CD4-positive, alpha-beta T cell treated with Interleukin-12 subunit alpha and Interleukin-12 subunit beta, for 1 hour (primary cell): ENCODE results near the gene MYPN.
"Not testable (repeated sequence)": the region's sequence is repeated elsewhere in the genome, so short reads cannot be mapped to it uniquely, and the experiment has no call there.

Source experiments
- DNase-seq: peaks from one replicate; pipeline ENCODE4 v3.0.0-alpha.2; 2020

Gene MYPN

GRCh38 chr10:68237173-68237572, 127.9 kb downstream of the MYPN start:
- no peak for DNase-seq

DNA sequence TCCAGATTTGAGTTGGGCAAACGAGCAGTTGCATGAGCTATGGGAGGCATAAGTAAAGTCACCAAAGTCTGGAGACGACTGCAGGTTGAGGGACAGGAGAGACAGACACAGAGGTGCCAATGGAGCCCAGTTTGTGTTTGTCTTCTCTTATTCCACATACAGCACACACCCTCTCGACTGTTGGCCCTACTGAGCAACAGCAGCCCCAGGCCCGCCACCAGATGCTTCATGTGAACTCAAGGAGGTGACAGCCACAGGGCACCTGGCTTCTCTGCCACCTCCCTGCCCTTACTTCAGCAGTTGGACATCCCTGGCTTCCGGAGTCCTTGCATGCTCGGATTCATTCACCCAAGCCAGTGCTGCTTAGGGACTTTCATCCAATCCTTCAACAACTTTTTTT, 129.1 kb downstream of the MYPN start:
- DNase-seq = no peak

DNA sequence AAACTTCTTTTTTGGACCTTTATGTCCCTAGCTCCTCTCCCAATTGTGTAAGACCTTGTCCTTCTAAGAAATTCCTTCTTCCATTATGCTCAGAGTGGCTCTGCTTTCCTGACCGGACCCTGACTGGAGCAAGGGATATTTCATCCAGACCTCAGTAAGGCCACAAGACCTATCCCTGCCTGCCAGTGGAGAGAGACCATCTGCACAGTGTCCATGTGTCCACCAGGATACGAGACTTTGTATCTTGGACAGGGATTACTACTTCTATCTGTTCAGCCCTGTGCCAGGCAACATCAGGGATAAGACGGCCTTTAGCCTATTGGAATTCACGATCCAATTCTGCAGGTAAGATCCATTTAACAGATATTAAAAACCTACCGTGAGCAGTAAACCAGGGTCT, 129.8 kb downstream of the MYPN start:
- DNase-seq = no peak

DNA sequence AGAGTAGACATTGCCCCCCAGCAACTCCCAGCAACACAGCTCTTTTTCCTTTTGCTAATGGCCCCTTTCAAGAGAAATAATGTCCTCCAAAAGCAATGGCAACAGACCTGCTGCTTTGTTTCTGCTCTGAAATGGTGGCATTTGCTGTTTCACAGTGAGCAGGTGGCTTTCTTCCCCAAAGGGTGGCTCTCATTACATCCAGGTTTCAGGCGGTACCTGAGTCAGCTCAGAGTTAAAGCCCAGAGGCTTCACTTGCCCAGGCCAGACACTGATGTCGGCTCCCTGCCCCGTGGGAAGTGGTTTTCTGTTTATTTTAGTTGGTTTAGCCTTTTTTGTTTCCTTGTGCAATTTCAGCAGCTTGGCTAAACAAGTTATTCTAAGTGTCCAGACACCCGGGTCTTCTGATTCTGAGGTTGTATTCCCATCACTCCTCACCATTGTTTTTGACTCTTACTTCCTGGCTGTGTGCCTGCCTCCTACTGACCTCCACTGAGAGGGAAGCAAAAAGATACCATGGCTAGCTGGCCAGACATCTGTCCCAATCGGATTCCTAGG, 130.4 kb downstream of the MYPN start:
- DNase-seq = no peak

DNA sequence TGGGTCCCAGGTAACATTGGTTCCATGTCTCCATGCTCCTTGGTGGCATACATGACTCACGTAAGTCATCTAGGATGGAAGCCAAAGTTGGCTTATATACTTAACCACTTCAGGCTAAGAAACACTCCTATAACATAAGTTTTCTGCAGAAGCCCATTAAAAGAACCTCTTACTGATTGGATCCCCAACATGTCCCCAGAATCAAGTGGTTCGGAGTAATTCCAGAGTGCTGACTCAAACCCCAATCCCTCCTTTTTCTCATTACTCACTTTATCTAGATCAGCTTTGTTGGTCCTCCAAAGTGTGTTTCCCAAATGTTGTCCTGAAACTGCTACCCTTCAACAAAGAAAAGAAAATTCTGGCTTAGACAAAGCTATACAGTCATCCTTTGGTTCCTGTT, 132.8 kb downstream of the MYPN start:
- DNase-seq = no peak

DNA sequence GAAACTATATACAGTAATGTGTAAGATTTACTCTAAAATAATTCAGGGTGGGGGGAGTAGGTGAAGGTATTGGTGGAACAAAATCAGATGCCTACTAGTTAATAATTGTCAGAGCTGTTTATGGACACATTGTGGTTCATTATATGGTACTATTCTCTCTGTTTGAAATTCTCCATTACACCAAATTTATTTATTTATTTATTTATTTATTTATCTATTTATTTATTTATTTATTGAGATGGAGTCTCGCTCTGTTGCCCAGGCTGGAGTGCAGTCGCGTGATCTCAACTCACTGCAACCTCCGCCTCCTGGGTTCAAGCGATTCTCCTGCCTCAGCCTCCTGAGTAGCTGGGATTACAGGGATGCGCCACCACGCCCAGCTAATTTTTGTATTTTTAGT, 137.1 kb downstream of the MYPN start:
- not testable (repeated sequence) for DNase-seq

DNA sequence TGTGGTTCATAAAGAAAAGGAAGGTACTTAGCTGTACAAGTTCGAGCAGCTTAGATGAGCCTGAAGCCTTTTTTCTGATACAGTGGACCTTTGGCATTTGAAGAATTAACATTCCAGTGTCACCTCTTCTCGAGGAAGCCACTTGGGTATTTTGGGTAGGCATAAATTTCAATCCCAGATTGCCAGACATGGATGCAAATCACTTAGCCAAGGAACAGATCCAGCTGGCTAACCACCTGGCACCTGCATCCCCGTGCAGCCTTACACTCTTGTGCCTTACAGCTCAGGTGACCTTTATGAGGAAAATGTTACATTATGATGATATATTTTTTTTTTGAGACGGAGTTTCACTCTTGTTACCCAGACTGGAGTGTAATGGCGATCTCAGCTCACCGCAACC, 138.6 kb downstream of the MYPN start:
- no peak for DNase-seq

DNA sequence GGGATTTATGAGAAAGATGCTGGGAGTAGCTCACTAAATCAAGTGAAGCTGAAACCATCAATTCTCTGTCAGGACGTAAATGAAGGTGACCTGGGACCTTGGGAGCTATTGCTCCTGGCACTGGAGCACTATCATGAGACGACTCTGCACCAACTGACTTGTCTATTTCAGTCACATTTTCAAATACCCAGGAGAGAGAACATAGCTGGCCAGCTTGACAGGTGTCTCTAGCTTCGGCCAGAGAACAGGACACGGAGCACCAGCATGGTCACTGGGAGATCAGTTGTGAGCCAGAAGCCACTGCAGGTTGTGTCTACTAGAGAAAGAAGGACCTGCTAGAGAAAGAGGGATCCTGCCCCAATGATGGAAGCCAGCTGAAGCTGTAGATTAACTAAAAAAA, 140.0 kb downstream of the MYPN start:
- no peak for DNase-seq

DNA sequence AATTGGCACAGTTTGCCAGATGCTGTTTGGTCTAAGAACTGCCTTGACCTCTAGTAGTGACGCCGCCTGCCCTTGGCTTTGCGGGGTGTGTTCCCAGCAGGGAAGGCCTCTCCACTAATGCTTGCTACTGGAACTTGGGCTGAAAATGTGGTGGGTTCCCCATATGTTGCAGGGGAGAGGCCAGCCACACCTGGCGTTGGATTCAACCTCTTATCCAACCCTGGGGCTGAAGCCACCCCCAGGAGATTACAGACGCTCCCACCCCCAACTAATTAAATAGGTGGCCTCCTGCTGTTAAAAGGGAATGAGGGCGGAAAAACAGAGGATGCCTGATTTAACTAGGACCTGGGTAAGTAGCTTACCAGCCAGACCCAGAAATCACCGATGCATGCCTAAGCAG, 141.9 kb downstream of the MYPN start:
- DNase-seq = no peak

DNA sequence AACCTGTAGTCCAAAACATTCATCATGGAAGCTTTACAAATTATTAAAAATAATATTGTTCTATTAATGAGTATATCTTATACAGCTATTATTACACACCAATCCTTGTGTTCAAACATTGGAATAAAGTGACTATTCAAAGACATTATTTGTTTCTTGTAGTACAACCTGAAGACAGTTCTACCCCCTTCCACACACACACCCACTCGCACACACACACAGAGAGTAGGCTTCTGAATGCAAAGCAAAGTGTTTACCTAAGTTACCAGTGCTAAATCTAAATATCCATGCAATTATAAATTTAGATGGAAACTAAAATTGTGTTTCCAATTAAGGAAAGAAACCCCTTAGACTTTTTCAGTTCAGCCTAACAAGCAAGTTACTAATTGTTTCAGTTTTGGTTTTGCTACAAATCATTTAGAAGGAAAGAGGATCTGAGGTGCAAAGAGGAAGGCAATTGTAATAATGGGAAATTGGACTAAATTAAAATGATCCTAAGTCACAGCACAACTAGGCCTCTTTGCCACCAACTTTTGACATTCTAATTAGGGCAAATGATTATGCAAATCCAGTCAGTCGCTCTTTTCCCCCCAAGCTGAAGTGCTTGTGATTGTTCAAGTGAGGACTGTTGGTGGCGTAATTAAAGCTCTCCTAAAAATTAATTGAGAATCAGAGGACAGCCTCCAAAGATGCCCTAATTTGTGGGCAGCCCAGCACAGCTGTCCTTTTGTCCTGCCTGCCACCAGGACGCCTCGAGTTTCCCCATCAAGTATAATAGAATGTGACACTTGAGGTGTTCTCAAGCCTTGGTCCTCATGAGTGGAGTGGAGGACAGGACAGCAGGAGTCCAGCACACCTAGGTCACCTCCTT, 142.6 kb downstream of the MYPN start:
- DNase-seq = no peak

- DNase-seq = no peak
Measured at GRCh38 chr10:68253346-68253745, 144.1 kb downstream of the MYPN start.

- DNase-seq = no peak
Measured at GRCh38 chr10:68261132-68261856, 152.0 kb downstream of the MYPN start.
